Fibroblast of lung (primary cell): ENCODE results near the gene ETV6. TPM values are rescaled to one million over a fixed set of nuclear protein-coding genes. Genes with fewer than 3 reads are reported as not detected.

Source experiments
- DNase-seq, 2 donors: peaks; one replicate each; pipeline versions ENCODE4 v3.0.0 to v3.0.0-alpha.2; 2010; ENCODE audit warnings: low read depth in 2 of 2
- H2AFZ ChIP-seq: 2 replicates; pipeline ENCODE4 v1.5.1; 2012; ENCODE audit warnings: low read length, control low read depth, inconsistent platforms
- H3K27ac ChIP-seq: 2 replicates; pipeline ENCODE4 v1.5.1; 2011; ENCODE audit warnings: low read length, control low read depth; ENCODE audit not compliant: insufficient read depth
- H3K27me3 ChIP-seq: 2 replicates; pipeline ENCODE4 v1.5.1; 2011; ENCODE audit warnings: mild to moderate bottlenecking, low read length; ENCODE audit not compliant: control insufficient read depth, insufficient read depth
- H3K36me3 ChIP-seq: 2 replicates; pipeline ENCODE4 v1.5.1; 2011; ENCODE audit warnings: low read length; ENCODE audit not compliant: control insufficient read depth, insufficient read depth
- H3K4me1 ChIP-seq: 2 replicates; pipeline ENCODE4 v1.5.1; 2011; ENCODE audit warnings: low read length; ENCODE audit not compliant: control insufficient read depth, insufficient read depth; ENCODE audit errors: extremely low read depth
- H3K4me2 ChIP-seq: 2 replicates; pipeline ENCODE4 v1.5.1; 2011; ENCODE audit warnings: low read length, control low read depth; ENCODE audit not compliant: insufficient read depth; ENCODE audit errors: extremely low read depth
- H3K4me3 ChIP-seq, 4 experiments: fragments of 200-600 bp in 1 of 4; sonication (generic) in 1 of 4; replicated peaks in 1 of 4; 2 replicates each; pipeline ENCODE4 v1.5.1; 2011 to 2016; ENCODE audit warnings: low read length in 4 of 4, low read depth in 3 of 4, mild to moderate bottlenecking in 3 of 4, control low read depth in 2 of 4, inconsistent platforms in 1 of 4, mixed read lengths in 1 of 4; ENCODE audit not compliant: insufficient read depth in 1 of 4; ENCODE audit errors: control extremely low read depth in 1 of 4
- H3K79me2 ChIP-seq: 2 replicates; pipeline ENCODE4 v1.5.1; 2012; ENCODE audit warnings: mild to moderate bottlenecking, low read length, inconsistent platforms; ENCODE audit not compliant: control insufficient read depth, insufficient read depth
- H3K9ac ChIP-seq: 2 replicates; pipeline ENCODE4 v1.5.1; 2011; ENCODE audit warnings: mild to moderate bottlenecking, low read length, control low read depth; ENCODE audit not compliant: insufficient read depth
- H3K9me3 ChIP-seq: 2 replicates; pipeline ENCODE4 v1.5.1; 2012; ENCODE audit warnings: low read depth, low read length; ENCODE audit not compliant: control insufficient read depth, insufficient read depth
- H4K20me1 ChIP-seq: 2 replicates; pipeline ENCODE4 v1.5.1; 2011; ENCODE audit warnings: low read length; ENCODE audit not compliant: control insufficient read depth, insufficient read depth; ENCODE audit errors: extremely low read depth
- CTCF ChIP-seq, 2 donors: IDR thresholded peaks in 1 of 2; conservative IDR thresholded peaks in 1 of 2; 1 replicate in 1 of 2; 2 replicates in 1 of 2; pipeline ENCODE4 v1.5.1; 2011 to 2012; ENCODE audit warnings: low read length in 2 of 2, control low read depth in 1 of 2, inconsistent platforms in 1 of 2, low read depth in 1 of 2, mild to moderate bottlenecking in 1 of 2
- EZH2 ChIP-seq: IDR thresholded peaks from 2 replicates; pipeline ENCODE4 v1.5.1; 2012; ENCODE audit warnings: low read length, control low read depth, mild to moderate bottlenecking; ENCODE audit errors: missing control alignments
- polyA plus RNA-seq, 2 donors: library from polyadenylated mRNA; depleted of rRNA in 1 of 2; stranded (reverse) in 1 of 2; unstranded in 1 of 2; fragments of >200 nt; gene quantifications; 2 replicates each; pipeline ENCODE4 v1.2.1, GENCODE V29; 2011 to 2012; ENCODE audit warnings: missing spikeins in 1 of 2
- total RNA-seq: library from RNA; depleted of rRNA; stranded (reverse); fragments of >200 nt; gene quantifications from 2 replicates; pipeline ENCODE4 v1.2.1, GENCODE V29; 2014

The ETV6 gene
- total and polyA plus RNA-seq, 2 donors (not counting 1 experiment from before 2014, with no cell fraction given) = 4.3 to 8.9 TPM

GRCh38 chr12:11741434-11742092 lies 92.1 kb downstream of the ETV6 start:
- peak in 1 of 2 donors; percentile 40 for DNase-seq
- no peaks in the 10 kb centered on the region for H4K20me1 ChIP-seq
- H3K79me2 ChIP-seq = no peaks in the 10 kb centered on the region
- H3K4me1 ChIP-seq = no peaks in the 10 kb centered on the region
- no peak overlapping the region for H3K27ac ChIP-seq
- H3K4me3 ChIP-seq = no peak overlapping the region
- H3K9me3 ChIP-seq = no peaks in the 10 kb centered on the region
- H3K27me3 ChIP-seq = no peaks in the 10 kb centered on the region
- H2AFZ ChIP-seq = no peak overlapping the region
- no peaks in the 10 kb centered on the region for H3K36me3 ChIP-seq
- H3K4me2 ChIP-seq = no peak overlapping the region
- H3K9ac ChIP-seq = no peak overlapping the region
- no peak for TF ChIP-seq EZH2
- TF ChIP-seq CTCF (conservative IDR thresholded peaks at IDR 0.05 in 1 of 2, IDR thresholded peaks at IDR 0.05 in 1 of 2; ENCODE audit: low read depth in 1 of 2, low read length in 2 of 2) = no peak

- H3K9ac ChIP-seq = no peak overlapping the region
- no peaks in the 10 kb centered on the region for H3K36me3 ChIP-seq
- TF ChIP-seq EZH2 (no peak), CTCF (conservative IDR thresholded peaks at IDR 0.05 in 1 of 2, IDR thresholded peaks at IDR 0.05 in 1 of 2; ENCODE audit: low read depth in 1 of 2, low read length in 2 of 2) (no peak)
- no peak overlapping the region for H3K27ac ChIP-seq
- no peaks in the 10 kb centered on the region for H3K9me3 ChIP-seq
- H3K4me2 ChIP-seq = no peak overlapping the region
- no peak for DNase-seq
- peaks cover 2% of the 10 kb centered on the region for H3K4me1 ChIP-seq
- no peaks in the 10 kb centered on the region for H4K20me1 ChIP-seq
- no peaks in the 10 kb centered on the region for H3K27me3 ChIP-seq
- no peak overlapping the region for H3K4me3 ChIP-seq
- no peaks in the 10 kb centered on the region for H3K79me2 ChIP-seq
- H2AFZ ChIP-seq = no peak overlapping the region
Measured at GRCh38 chr12:11743423-11744409, 94.2 kb downstream of the ETV6 start.

GRCh38 chr12:11744410-11744801 lies 94.9 kb downstream of the ETV6 start:
- no peak overlapping the region for H3K9ac ChIP-seq
- TF ChIP-seq CTCF (conservative IDR thresholded peaks at IDR 0.05 in 1 of 2, IDR thresholded peaks at IDR 0.05 in 1 of 2; ENCODE audit: low read depth in 1 of 2, low read length in 2 of 2) (no peak), EZH2 (no peak)
- no peaks in the 10 kb centered on the region for H3K27me3 ChIP-seq
- peaks cover 2% of the 10 kb centered on the region for H3K4me1 ChIP-seq
- H3K4me2 ChIP-seq = no peak overlapping the region
- no peaks in the 10 kb centered on the region for H3K79me2 ChIP-seq
- no peaks in the 10 kb centered on the region for H3K36me3 ChIP-seq
- no peaks in the 10 kb centered on the region for H3K9me3 ChIP-seq
- no peak overlapping the region for H3K4me3 ChIP-seq
- no peak overlapping the region for H3K27ac ChIP-seq
- H4K20me1 ChIP-seq = no peaks in the 10 kb centered on the region
- DNase-seq = no peak
- no peak overlapping the region for H2AFZ ChIP-seq
